Vagina (tissue), 2 donors: ENCODE data around the gene IL1RAPL1.

ENCODE experiments used
- POLR2AphosphoS5 ChIP-seq, 2 donors: sonication (generic); formaldehyde crosslinking; IDR thresholded peaks; one replicate each; pipeline ENCODE4 v1.9.0; 2017; ENCODE audit warnings: antibody characterized with exemption in 2 of 2, mild to moderate bottlenecking in 2 of 2, low read depth in 1 of 2; ENCODE audit not compliant: insufficient read depth in 1 of 2
- TF ChIP-seq, protein P1 (sequence below), 3 experiments: fragments of 450-650 bp in 2 of 3; fragments of 200-600 bp in 1 of 3; sonication (generic) in 1 of 3; IDR thresholded peaks; one replicate each; pipeline ENCODE4 v1.5.1; 2017 to 2019; ENCODE audit warnings: antibody characterized with exemption in 3 of 3, mild to moderate bottlenecking in 2 of 3, moderate library complexity in 2 of 3

- TF ChIP-seq, protein P1, sequence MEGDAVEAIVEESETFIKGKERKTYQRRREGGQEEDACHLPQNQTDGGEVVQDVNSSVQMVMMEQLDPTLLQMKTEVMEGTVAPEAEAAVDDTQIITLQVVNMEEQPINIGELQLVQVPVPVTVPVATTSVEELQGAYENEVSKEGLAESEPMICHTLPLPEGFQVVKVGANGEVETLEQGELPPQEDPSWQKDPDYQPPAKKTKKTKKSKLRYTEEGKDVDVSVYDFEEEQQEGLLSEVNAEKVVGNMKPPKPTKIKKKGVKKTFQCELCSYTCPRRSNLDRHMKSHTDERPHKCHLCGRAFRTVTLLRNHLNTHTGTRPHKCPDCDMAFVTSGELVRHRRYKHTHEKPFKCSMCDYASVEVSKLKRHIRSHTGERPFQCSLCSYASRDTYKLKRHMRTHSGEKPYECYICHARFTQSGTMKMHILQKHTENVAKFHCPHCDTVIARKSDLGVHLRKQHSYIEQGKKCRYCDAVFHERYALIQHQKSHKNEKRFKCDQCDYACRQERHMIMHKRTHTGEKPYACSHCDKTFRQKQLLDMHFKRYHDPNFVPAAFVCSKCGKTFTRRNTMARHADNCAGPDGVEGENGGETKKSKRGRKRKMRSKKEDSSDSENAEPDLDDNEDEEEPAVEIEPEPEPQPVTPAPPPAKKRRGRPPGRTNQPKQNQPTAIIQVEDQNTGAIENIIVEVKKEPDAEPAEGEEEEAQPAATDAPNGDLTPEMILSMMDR (IDR thresholded peaks at IDR 0.05), result no peak
- TF ChIP-seq POLR2AphosphoS5 (IDR thresholded peaks at IDR 0.05; ENCODE audit: insufficient read depth in 1 of 2, low read depth in 1 of 2), result no peak
These were observed 789.3 kb downstream of the IL1RAPL1 start for GRCh38 chrX:29376584-29376983.
